K562 (cell line): Measurements from ENCODE around the gene BMP6. TPM values are rescaled to one million over a fixed set of nuclear protein-coding genes. Genes with fewer than 3 reads are reported as not detected.

ENCODE experiments used
- ARID4B ChIP-seq: sonication (generic); formaldehyde crosslinking; IDR thresholded peaks from 2 replicates; pipeline ENCODE4 v1.8.0; 2022; ENCODE audit warnings: mild to moderate bottlenecking, missing genetic modification reagents
- CREB1 ChIP-seq, 2 experiments: sonication (generic) in 1 of 2; formaldehyde crosslinking in 1 of 2; IDR thresholded peaks; 2 replicates each; pipeline versions ENCODE4 v1.6.1 to v1.8.0; 2012 to 2022; ENCODE audit warnings: inconsistent platforms in 1 of 2, mild to moderate bottlenecking in 1 of 2, missing genetic modification reagents in 1 of 2, moderate library complexity in 1 of 2
- ERF ChIP-seq: fragments of 450-650 bp; formaldehyde crosslinking; IDR thresholded peaks from 2 replicates; pipeline ENCODE4 v1.4.0; 2020; ENCODE audit warnings: mild to moderate bottlenecking, mixed read lengths
- FUS ChIP-seq: fragments of 200-400 bp; formaldehyde crosslinking; optimal IDR thresholded peaks from 2 replicates; pipeline ENCODE3; 2017; ENCODE audit warnings: low read depth, low read length
- HCFC1 ChIP-seq: IDR thresholded peaks from 2 replicates; pipeline ENCODE4 v1.6.1; 2012; ENCODE audit warnings: low read depth, low read length, improper control_type of control experiment
- ID3 ChIP-seq, 2 experiments: fragments of 250-450 bp in 1 of 2; fragments of 450-650 bp in 1 of 2; sonication (Bioruptor Pico) in 1 of 2; IDR thresholded peaks; 2 replicates each; pipeline versions ENCODE4 v1.6.1 to v1.8.0; 2016 to 2021; ENCODE audit warnings: mild to moderate bottlenecking in 2 of 2, moderate library complexity in 2 of 2, missing compliant biosample characterization in 1 of 2, missing genetic modification characterization in 1 of 2
- KLF13 ChIP-seq: fragments of 450-650 bp; IDR thresholded peaks from 2 replicates; pipeline ENCODE4 v1.6.1; 2016; ENCODE audit warnings: missing genetic modification characterization, low read depth, mild to moderate bottlenecking, missing compliant biosample characterization, moderate library complexity, borderline replicate concordance
- NCOA1 ChIP-seq: fragments of 450-650 bp; IDR thresholded peaks from 2 replicates; pipeline ENCODE4 v1.6.1; 2016; ENCODE audit warnings: low read depth
- PHF20 ChIP-seq: fragments of 450-650 bp; IDR thresholded peaks from 2 replicates; pipeline ENCODE4 v1.6.1; 2018; ENCODE audit not compliant: partially characterized antibody
- POLR2G ChIP-seq: fragments of 200-400 bp; formaldehyde crosslinking; IDR thresholded peaks from 2 replicates; pipeline ENCODE4 v1.6.1; 2017; ENCODE audit warnings: low read depth, mild to moderate bottlenecking, antibody characterized with exemption, low read length, moderate library complexity
- POU5F1 ChIP-seq: fragments of 150-350 bp; IDR thresholded peaks from 2 replicates; pipeline ENCODE4 v1.6.1; 2014; ENCODE audit warnings: borderline replicate concordance, low read length, low read depth, mild to moderate bottlenecking; ENCODE audit not compliant: partially characterized antibody
- RB1 ChIP-seq: fragments of 450-650 bp; IDR thresholded peaks from 2 replicates; pipeline ENCODE4 v1.6.1; 2017; ENCODE audit warnings: low read depth, mild to moderate bottlenecking
- SIN3A ChIP-seq, 2 experiments: fragments of 150-350 bp in 1 of 2; IDR thresholded peaks; 2 replicates each; pipeline ENCODE4 v1.6.1; 2011 to 2016; ENCODE audit warnings: borderline replicate concordance in 2 of 2, low read depth in 2 of 2, low read length in 2 of 2, mild to moderate bottlenecking in 2 of 2, moderate library complexity in 2 of 2; ENCODE audit not compliant: control insufficient read depth in 1 of 2
- SMARCA4 ChIP-seq: fragments of 450-650 bp; IDR thresholded peaks from 2 replicates; pipeline ENCODE4 v1.6.1; 2016
- SUPT5H ChIP-seq: fragments of 450-650 bp; IDR thresholded peaks from 2 replicates; pipeline ENCODE4 v1.6.1; 2016
- ZFP1 ChIP-seq: fragments of 450-650 bp; formaldehyde crosslinking; IDR thresholded peaks from 2 replicates; pipeline ENCODE4 v1.4.0; 2020; ENCODE audit warnings: mild to moderate bottlenecking, mixed read lengths
- ZNF592 ChIP-seq: fragments of 450-650 bp; IDR thresholded peaks from 2 replicates; pipeline ENCODE4 v1.6.1; 2017; ENCODE audit warnings: antibody characterized with exemption, mild to moderate bottlenecking
- polyA plus RNA-seq, 8 experiments: library from polyadenylated mRNA; depleted of rRNA in 4 of 8; stranded (reverse) in 5 of 8; unstranded in 3 of 8; fragments of >200 nt; fragmentation: Nextera tagmentation in 2 of 8; fragmentation: Illumina TruSeq in 1 of 8; extraction: Ambion mirVana in 2 of 8; extraction: Trizol in 1 of 8; gene quantifications; 2 replicates each; pipeline versions ENCODE4 v1.2.1 to v1.2.3, GENCODE V29; 2011 to 2014; ENCODE audit warnings: inconsistent platforms in 1 of 8, missing spikeins in 1 of 8
- total RNA-seq, 7 experiments: library from RNA; depleted of rRNA in 6 of 7; stranded (reverse); fragments of >200 nt in 6 of 7; fragmentation: Illumina TruSeq in 2 of 7; extraction: Trizol in 2 of 7; gene quantifications; 2 replicates each; pipeline versions ENCODE4 v1.2.1 to v1.2.3, GENCODE V29; 2011 to 2021; ENCODE audit warnings: low replicate concordance in 1 of 7

The BMP6 gene
- total and polyA plus RNA-seq, 9 of the 15 experiments (the other 6 are each of a cell fraction or from before 2014, with no cell fraction given) = 0.01 to 0.13 (median 0.06) TPM; not detected in 3

GRCh38 chr6:7909323-7910276 lies 183.7 kb downstream of the BMP6 start (continued):
- TF ChIP-seq ERF (peak; percentile 46; the same call in 1 of the 2 replicates), ZNF592 (peak; percentile 68), POU5F1 (no peak), ARID4B (CRISPR knock-in tag) (peak; percentile 84; the same call in 1 of the 2 replicates), CREB1 (IDR thresholded peaks at IDR 0.05) (no peak; the same call in 1 of the 2 replicates), CREB1 (CRISPR knock-in tag; IDR thresholded peaks at IDR 0.05) (peak; percentile 40; the same call in 1 of the 2 replicates), SMARCA4 (no peak), PHF20 (peak; percentile 15), ZFP1 (no peak), RB1 (peak; percentile 58), KLF13 (0 out of 2 replicates have a peak, but pooled peaks have one; percentile 86), ID3 (CRISPR knock-in tag; IDR thresholded peaks at IDR 0.05) (no peak), ID3 (tag; IDR thresholded peaks at IDR 0.05) (peak; percentile 77), SUPT5H (peak; percentile 46; the same call in 1 of the 2 replicates), POLR2G (peak; percentile 76), FUS (peak; percentile 28), SIN3A (IDR thresholded peaks at IDR 0.05; ENCODE audit: borderline replicate concordance in 2 of 2, control insufficient read depth in 1 of 2, low read depth in 2 of 2, low read length in 2 of 2) (peak; percentile 63 to 83; a peak in 2 of 4 replicates), NCOA1 (no peak), HCFC1 (no peak)
